Heart right ventricle (tissue), 16 donors: Measurements from ENCODE around the gene TEKT1. TPM values are rescaled to one million over a fixed set of nuclear protein-coding genes. Genes with fewer than 3 reads are reported as not detected.
"Not testable (repeated sequence)": the region's sequence is repeated elsewhere in the genome, so short reads cannot be mapped to it uniquely, and the experiment has no call there.

Experiments
- ATAC-seq, 8 donors: fragments of 200-7000 bp; cut with Tn5 transposase; one replicate each; pipeline ENCODE4 v1.9.1; 2020; ENCODE audit warnings: mild to moderate bottlenecking in 8 of 8, moderate library complexity in 8 of 8, moderate number of reproducible peaks in 1 of 8
- DNase-seq, 2 donors: peaks; one replicate each; pipeline ENCODE4 v3.0.0-alpha.2; 2020
- H3K27ac ChIP-seq, 10 donors: fragments of 200-600 bp; sonication (generic) in 2 of 10; one replicate each; pipeline versions ENCODE4 v1.5.0 to v1.8.0; 2020 to 2022; ENCODE audit warnings: mild to moderate bottlenecking in 3 of 10
- H3K27me3 ChIP-seq, 7 donors: fragments of 200-600 bp; one replicate each; pipeline ENCODE4 v1.8.0; 2021 to 2022; ENCODE audit warnings: mild to moderate bottlenecking in 2 of 7
- H3K36me3 ChIP-seq, 9 donors: fragments of 200-600 bp; sonication (generic) in 1 of 9; one replicate each; pipeline versions ENCODE4 v1.5.0 to v1.8.0; 2020 to 2022; ENCODE audit warnings: mild to moderate bottlenecking in 2 of 9
- H3K4me1 ChIP-seq, 9 donors: fragments of 200-600 bp; sonication (generic) in 1 of 9; one replicate each; pipeline versions ENCODE4 v1.5.0 to v1.8.0; 2020 to 2022; ENCODE audit warnings: mild to moderate bottlenecking in 4 of 9
- H3K4me3 ChIP-seq, 10 donors: fragments of 200-600 bp; sonication (generic) in 2 of 10; one replicate each; pipeline versions ENCODE4 v1.5.0 to v1.8.0; 2020 to 2022; ENCODE audit warnings: mild to moderate bottlenecking in 7 of 10, moderate library complexity in 2 of 10
- H3K9me3 ChIP-seq, 11 donors: fragments of 200-600 bp in 10 of 11; sonication (generic) in 2 of 11; one replicate each; pipeline versions ENCODE4 v1.5.0 to v1.8.0; 2013 to 2022; ENCODE audit warnings: mild to moderate bottlenecking in 2 of 11, control low read depth in 1 of 11, moderate library complexity in 1 of 11
- CTCF ChIP-seq, 9 donors: fragments of 200-600 bp; sonication (generic) in 2 of 9; IDR thresholded peaks; one replicate each; pipeline versions ENCODE4 v1.5.0 to v1.8.0; 2021 to 2022; ENCODE audit warnings: antibody characterized with exemption in 9 of 9, mild to moderate bottlenecking in 5 of 9, moderate library complexity in 1 of 9
- WGBS, 2 donors: extraction: QIAGEN DNeasy Blood & Tissue Kit; methylation state at CpG; one replicate each; pipeline ENCODE4 v1.1.7; 2013; ENCODE audit warnings: inconsistent platforms in 1 of 2; 5-methylcytosine and 5-hydroxymethylcytosine counted together
- intact Hi-C, 10 donors: fragments of 100-400 bp; cut with DNase I; formaldehyde crosslinking; loops; one replicate each; pipeline versions ENCODE4 v1.11.1 to v1.14.2; 2022
- polyA plus RNA-seq, 2 donors: library from polyadenylated mRNA; stranded (reverse); fragments of 200-250 nt; gene quantifications; one replicate each; pipeline ENCODE4 v1.2.3, GENCODE V29; 2013
- total RNA-seq, 10 donors: library from RNA; stranded (reverse); fragmentation: NEBNext Ultra II Directional in 3 of 10; extraction: Animal tissue kit (Norgen Biotek cat#: 25700) in 3 of 10; gene quantifications; one replicate each; pipeline versions ENCODE4 v1.2.1 to v1.2.4, GENCODE V29; 2021 to 2023
- donor health status: Arrhythmogenic right ventricular cardiomyopathy.
- donor health status: ischemic (EF 13 %, LVEDD 7.1; RV severe dilation, severe dysfunction).
- donor health status: healthy with polysubstance abuse.
- donor health status: DM: no; HTN: yes; CAD: no.
- donor health status: DM: no; HTN: no; CAD: no.
- donor health status: ischemic (EF 25% LVEDD 6.9; RV normal size, moderate dysfunction).
- donor health status: ischemic (EF 25% LVEDD 5.7; RV mildly dilated, moderate dysfunction).
- donor health status: healthy.
- donor health status: DM: yes; HTN: yes; CAD: no.
- donor health status: Ischemic cardiomyopathy.
- donor health status: ischemic (EF 35%, LVEDD 5.7; RV mildly dilated, moderate dysfunction).
- donor health status: nonischemic (EF 11% LVEDD 7.7; RV severe dilation, severe dysfunction).
- donor health status: DM: yes; HTN: yes; CAD: no.
- donor health status: PGD.
- donor health status: ischemic (EF 29% LVEDD 5.4; RV normal size, mild dysfunction).
- donor health status: nonischemic (EF 23%, LVEDD 6.1; RV moderate dilation, normal function).

TEKT1 gene
- total and polyA plus RNA-seq, 12 donors: not detected

- Histone ChIP-seq H3K9me3 (peaks cover 0 to 11% (median 4%) of the 10 kb centered on the region in 11 donors), H3K36me3 (no peaks in the 10 kb centered on the region), H3K4me1 (no peaks in the 10 kb centered on the region), H3K27me3 (peaks cover 0 to 17% (median 0%) of the 10 kb centered on the region in 7 donors), H3K27ac (no peak overlapping the region), H3K4me3 (no peak overlapping the region)
- ATAC-seq (no peak), DNase-seq (no peak)
- intact Hi-C loops: no loop called here
- no peak for TF ChIP-seq CTCF (IDR thresholded peaks at IDR 0.05)
- WGBS, 2 donors: 91 to 96% methylated on average over 3 of the region's 3 CpGs
Measured at GRCh38 chr17:6818938-6819337, 12.6 kb downstream of the TEKT1 start.

- H3K27ac ChIP-seq, H3K4me3 ChIP-seq, intact Hi-C loops, H3K36me3 ChIP-seq, ATAC-seq, DNase-seq, H3K4me1 ChIP-seq: not testable (repeated sequence)
- Histone ChIP-seq H3K27me3 (peaks cover 0 to 17% (median 0%) of the 10 kb centered on the region in 7 donors), H3K9me3 (peaks cover 0 to 11% (median 4%) of the 10 kb centered on the region in 11 donors)
- WGBS, 2 donors: 83 to 85% methylated on average over 3 of the region's 3 CpGs
Measured at GRCh38 chr17:6816368-6816767, 15.2 kb downstream of the TEKT1 start.

GRCh38 chr17:6815775-6816174, 15.8 kb downstream of the TEKT1 start:
- intact Hi-C loops: no loop called here
- 85 to 87% methylated on average over 10 of the region's 10 CpGs for WGBS, 2 donors
- Histone ChIP-seq H3K27me3 (peaks cover 0 to 18% (median 0%) of the 10 kb centered on the region in 7 donors), H3K27ac (no peak overlapping the region), H3K4me1 (no peaks in the 10 kb centered on the region), H3K9me3 (peaks cover 0 to 8% (median 3%) of the 10 kb centered on the region in 11 donors), H3K36me3 (no peaks in the 10 kb centered on the region), H3K4me3 (no peak overlapping the region)
- ATAC-seq (no peak), DNase-seq (no peak)
- no peak for TF ChIP-seq CTCF (IDR thresholded peaks at IDR 0.05)

GRCh38 chr17:6812295-6812694, 19.2 kb downstream of the TEKT1 start:
- Histone ChIP-seq H3K4me1 (no peaks in the 10 kb centered on the region), H3K4me3 (no peak overlapping the region), H3K27me3 (peaks cover 0 to 12% (median 0%) of the 10 kb centered on the region in 7 donors), H3K9me3 (peaks cover 0 to 11% (median 0%) of the 10 kb centered on the region in 11 donors), H3K36me3 (no peaks in the 10 kb centered on the region), H3K27ac (no peak overlapping the region)
- TF ChIP-seq CTCF (IDR thresholded peaks at IDR 0.05): no peak
- intact Hi-C loops: no loop called here
- 62 to 64% methylated on average over 9 of the region's 9 CpGs for WGBS, 2 donors
- ATAC-seq: no peak
- no peak for DNase-seq

GRCh38 chr17:6811510-6811909, 20.0 kb downstream of the TEKT1 start:
- intact Hi-C loops: no loop called here
- DNase-seq (no peak), ATAC-seq (no peak)
- H3K4me1 ChIP-seq: no peaks in the 10 kb centered on the region
- peaks cover 0 to 11% (median 0%) of the 10 kb centered on the region in 11 donors for H3K9me3 ChIP-seq
- H3K4me3 ChIP-seq: no peak overlapping the region
- WGBS, 2 donors: 79 to 85% methylated on average over 9 of the region's 9 CpGs
- no peaks in the 10 kb centered on the region for H3K36me3 ChIP-seq
- H3K27me3 ChIP-seq: peaks cover 0 to 12% (median 0%) of the 10 kb centered on the region in 7 donors
- H3K27ac ChIP-seq: no peak overlapping the region
- TF ChIP-seq CTCF (IDR thresholded peaks at IDR 0.05): no peak
